NCI-H2227 treated with DMSO at 0.1 percent for 48 hours (cell line): Measurements from ENCODE around the gene PAQR6.
A peak's percentile ranks its signal among the peaks of the same experiment; 100 is the strongest.
"Not testable (repeated sequence)": the region's sequence is repeated elsewhere in the genome, so short reads cannot be mapped to it uniquely, and the experiment has no call there.

ENCODE experiments used
- DNase-seq: peaks from one replicate; lab custom pipeline; 2025; lab: John Stamatoyannopoulos, UW

Gene PAQR6

GRCh38 chr1:156232201-156232894, 15.5 kb downstream of the PAQR6 start:
- peak; percentile 25 for DNase-seq

GRCh38 chr1:156230473-156230837, 17.4 kb downstream of the PAQR6 start:
- no peak for DNase-seq

- no peak for DNase-seq
These were observed 17.9 kb downstream of the PAQR6 start for GRCh38 chr1:156229809-156230472.

- DNase-seq, result no peak
These were observed 19.4 kb downstream of the PAQR6 start for GRCh38 chr1:156228501-156228900.

GRCh38 chr1:156226782-156227181, 21.1 kb downstream of the PAQR6 start:
- DNase-seq, result no peak

- no peak for DNase-seq
These were observed 21.7 kb downstream of the PAQR6 start for GRCh38 chr1:156226116-156226538.

GRCh38 chr1:156225677-156226014, 22.2 kb downstream of the PAQR6 start:
- no peak for DNase-seq

- DNase-seq, result no peak
These were observed 25.7 kb downstream of the PAQR6 start for GRCh38 chr1:156221986-156222692.

GRCh38 chr1:156220226-156220625, 27.6 kb downstream of the PAQR6 start:
- DNase-seq, result no peak

GRCh38 chr1:156217871-156218270, 30.0 kb downstream of the PAQR6 start:
- no peak for DNase-seq

GRCh38 chr1:156216361-156217086, 31.3 kb downstream of the PAQR6 start:
- not testable (repeated sequence) for DNase-seq

GRCh38 chr1:156214024-156214748, 33.7 kb downstream of the PAQR6 start:
- DNase-seq, result no peak

GRCh38 chr1:156213644-156213966, 34.3 kb downstream of the PAQR6 start:
- no peak for DNase-seq

- peak; percentile 99 for DNase-seq
These were observed 34.8 kb downstream of the PAQR6 start, which contains the start of gene PMF1 for GRCh38 chr1:156212833-156213643. TSS of gene PMF1 (plus strand) at chr1:156213007. CDS start at chr1:156213016, 9 bp downstream.

GRCh38 chr1:156212130-156212529, 35.7 kb downstream of the PAQR6 start:
- no peak for DNase-seq

- DNase-seq, result no peak
These were observed 36.6 kb downstream of the PAQR6 start for GRCh38 chr1:156211243-156211642.

GRCh38 chr1:156204686-156205085, 43.2 kb downstream of the PAQR6 start:
- DNase-seq, result no peak

- no peak for DNase-seq
These were observed 44.5 kb downstream of the PAQR6 start for GRCh38 chr1:156203331-156203730.

GRCh38 chr1:156200044-156200443, 47.8 kb downstream of the PAQR6 start:
- DNase-seq, result no peak

- no peak for DNase-seq
These were observed 49.0 kb downstream of the PAQR6 start for GRCh38 chr1:156198831-156199349.

- no peak for DNase-seq
These were observed 51.4 kb downstream of the PAQR6 start for GRCh38 chr1:156196445-156196844.
